GM21786 (cell line): ENCODE measurements around the gene RAD51B.

ENCODE experiments used
- ATAC-seq: cut with Tn5 transposase; IDR thresholded peaks from one replicate; pipeline ENCODE4 v1.9.1; 2021; ENCODE audit not compliant: unreplicated experiment

RAD51B gene

GRCh38 chr14:68370057-68370360, 550.4 kb downstream of the RAD51B start:
- ATAC-seq = no peak

- ATAC-seq = no peak
Observed at GRCh38 chr14:68372368-68372767, 552.8 kb downstream of the RAD51B start.

GRCh38 chr14:68373124-68373646, 553.6 kb downstream of the RAD51B start:
- no peak for ATAC-seq

GRCh38 chr14:68373847-68374444, 554.4 kb downstream of the RAD51B start:
- no peak for ATAC-seq

- no peak for ATAC-seq
Observed at GRCh38 chr14:68374682-68375081, 555.1 kb downstream of the RAD51B start.

GRCh38 chr14:68375376-68375775, 555.8 kb downstream of the RAD51B start:
- ATAC-seq = no peak

- no peak for ATAC-seq
Observed at GRCh38 chr14:68376067-68376779, 556.6 kb downstream of the RAD51B start.

GRCh38 chr14:68377006-68377405, 557.4 kb downstream of the RAD51B start:
- no peak for ATAC-seq

- ATAC-seq = no peak
Observed at GRCh38 chr14:68377459-68377858, 557.9 kb downstream of the RAD51B start.

- ATAC-seq = no peak
Observed at GRCh38 chr14:68379510-68380328, 560.1 kb downstream of the RAD51B start.

GRCh38 chr14:68380329-68380741, 560.8 kb downstream of the RAD51B start:
- peak; percentile 61 for ATAC-seq

- no peak for ATAC-seq
Observed at GRCh38 chr14:68384335-68384734, 564.8 kb downstream of the RAD51B start.

GRCh38 chr14:68384881-68385280, 565.3 kb downstream of the RAD51B start:
- no peak for ATAC-seq

GRCh38 chr14:68386446-68386845, 566.9 kb downstream of the RAD51B start:
- ATAC-seq = no peak

- no peak for ATAC-seq
Observed at GRCh38 chr14:68386950-68387779, 567.6 kb downstream of the RAD51B start.

- ATAC-seq = no peak
Observed at GRCh38 chr14:68389943-68390342, 570.4 kb downstream of the RAD51B start.

- ATAC-seq = no peak
Observed at GRCh38 chr14:68390741-68391140, 571.2 kb downstream of the RAD51B start.

- no peak for ATAC-seq
Observed at GRCh38 chr14:68391311-68392014, 571.9 kb downstream of the RAD51B start.

- no peak for ATAC-seq
Observed at GRCh38 chr14:68392393-68393141, 573.0 kb downstream of the RAD51B start.

GRCh38 chr14:68393259-68393658, 573.7 kb downstream of the RAD51B start:
- no peak for ATAC-seq
